ENCODE data around the gene DENND1A.

The DENND1A gene

DNA sequence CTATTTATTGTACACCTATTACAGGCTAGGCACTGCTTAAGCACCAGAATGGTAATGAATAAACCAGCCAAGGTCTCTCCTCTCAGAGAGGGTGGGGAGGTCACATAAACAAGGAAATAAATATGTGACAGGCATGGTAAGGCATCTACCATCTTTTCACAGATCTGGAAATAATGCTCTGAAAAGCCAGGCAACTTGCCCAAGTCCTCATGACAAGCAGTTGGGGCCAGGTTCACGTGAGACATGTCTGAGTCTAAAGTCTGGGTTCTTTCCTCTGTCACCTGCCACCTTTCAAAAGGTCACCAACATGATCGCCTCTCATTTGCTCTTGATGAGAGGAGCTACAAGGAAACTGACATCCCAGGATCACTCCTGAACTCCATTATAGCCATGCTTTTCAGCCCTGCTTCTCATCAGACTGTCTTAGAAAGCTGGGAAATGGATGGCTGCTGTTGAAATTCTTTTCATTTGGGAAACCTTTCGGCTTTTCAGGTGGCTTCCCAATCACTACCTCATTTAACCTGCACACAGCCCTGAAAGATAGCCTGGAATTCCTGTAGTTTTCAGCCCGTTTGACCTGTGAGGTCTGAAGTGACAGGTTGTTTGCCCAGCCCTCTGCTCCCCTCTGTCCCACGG, 450.8 kb downstream of the DENND1A start:
- H3K18ac ChIP-seq (ENCODE audit: low read depth in 1 of 2, low read length in 2 of 2): no peak overlapping the region
- H3K23ac ChIP-seq (ENCODE audit: low read length in 2 of 2): no peak overlapping the region
- H3K4ac ChIP-seq (ENCODE audit: low read depth in 1 of 2, low read length in 2 of 2): no peak overlapping the region
- no peak overlapping the region for H4K91ac ChIP-seq (ENCODE audit: low read length)
- H3K27me3 ChIP-seq (ENCODE audit: control insufficient read depth in 1 of 2, insufficient read depth in 1 of 2, low read length in 2 of 2): no peaks in the 10 kb centered on the region
- no peak overlapping the region for H2BK120ac ChIP-seq (ENCODE audit: low read depth, low read length)
- H2AK5ac ChIP-seq (ENCODE audit: low read length, severe bottlenecking): no peak overlapping the region
- H3K9ac ChIP-seq (ENCODE audit: low read length): no peak overlapping the region
- H3K4me2 ChIP-seq (ENCODE audit: low read length, poor library complexity, severe bottlenecking): no peak overlapping the region
- no peak overlapping the region for H2AFZ ChIP-seq (ENCODE audit: low read depth, low read length)
- no peak overlapping the region for H3K4me3 ChIP-seq (ENCODE audit: insufficient read depth in 1 of 2, low read depth in 1 of 2, low read length in 2 of 2)
- 72% methylated on average over 5 of the region's 5 CpGs for WGBS
- H2BK15ac ChIP-seq (ENCODE audit: low read depth, poor library complexity, severe bottlenecking): no peak overlapping the region
- no peaks in the 10 kb centered on the region for H3K9me3 ChIP-seq (ENCODE audit: control insufficient read depth, low read length)
- H3K36me3 ChIP-seq (ENCODE audit: control insufficient read depth in 1 of 2, insufficient read depth in 2 of 2, low read depth in 1 of 2, low read length in 2 of 2): no peaks in the 10 kb centered on the region
- H3K79me1 ChIP-seq (replicated peaks; ENCODE audit: low read length, poor library complexity, severe bottlenecking): no peaks in the 10 kb centered on the region
- H2BK12ac ChIP-seq (ENCODE audit: low read length in 2 of 2): no peak overlapping the region
- no peak overlapping the region for H3K27ac ChIP-seq (ENCODE audit: low read length, poor library complexity, severe bottlenecking)
- H3K4me1 ChIP-seq (ENCODE audit: control insufficient read depth, insufficient read depth, low read depth, low read length): no peaks in the 10 kb centered on the region
- no peak for DNase-seq
- H3K14ac ChIP-seq (ENCODE audit: low read length in 2 of 2): no peak overlapping the region
- H4K8ac ChIP-seq (ENCODE audit: low read length): no peak overlapping the region
- no peak overlapping the region for H2BK5ac ChIP-seq (ENCODE audit: low read depth, low read length, poor library complexity, severe bottlenecking)

DNA sequence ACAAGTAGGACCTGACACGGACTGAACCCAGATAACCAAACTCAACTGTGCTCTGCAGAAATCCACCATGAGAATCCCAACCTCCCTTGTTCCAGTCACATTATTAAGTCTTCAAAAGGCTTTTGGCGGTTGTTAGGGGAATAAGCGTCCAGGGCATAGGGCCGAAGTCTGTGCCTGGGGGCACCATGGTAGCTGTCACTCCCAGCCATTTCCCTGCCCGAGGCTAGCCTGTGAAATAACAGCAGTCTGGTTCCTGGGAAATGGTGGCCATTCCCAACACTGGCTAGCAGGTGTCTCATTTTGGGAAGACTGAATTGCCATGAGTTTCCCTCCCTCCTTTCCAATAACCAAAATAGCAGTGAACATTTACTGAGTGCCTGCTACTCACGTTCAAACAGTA, 451.8 kb downstream of the DENND1A start:
- no peak overlapping the region for H3K4me2 ChIP-seq (ENCODE audit: low read length, poor library complexity, severe bottlenecking)
- no peaks in the 10 kb centered on the region for H3K36me3 ChIP-seq (ENCODE audit: control insufficient read depth in 1 of 2, insufficient read depth in 2 of 2, low read depth in 1 of 2, low read length in 2 of 2)
- no peak overlapping the region for H3K23ac ChIP-seq (ENCODE audit: low read length in 2 of 2)

DNA sequence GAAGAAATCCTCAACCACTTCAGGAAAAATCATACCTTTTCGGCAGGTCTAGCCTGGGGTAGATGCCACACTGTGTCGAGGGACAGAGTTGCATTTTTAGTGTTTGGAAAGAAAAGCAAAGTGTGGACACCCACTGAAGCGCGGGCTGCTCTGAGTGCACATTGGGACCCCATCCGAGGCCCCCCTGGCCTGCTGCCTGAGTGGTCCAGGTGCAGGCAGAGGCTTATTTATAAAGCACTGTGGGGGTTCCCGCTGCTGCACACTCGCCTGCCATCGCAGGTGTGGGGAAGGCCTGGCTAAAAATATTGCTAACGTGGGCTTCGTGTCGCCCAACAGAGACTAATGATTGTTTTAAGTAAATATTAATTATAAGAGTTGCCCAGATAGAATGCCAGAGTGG, 454.5 kb downstream of the DENND1A start:
- H3K4me1 ChIP-seq (ENCODE audit: control insufficient read depth, insufficient read depth, low read depth, low read length): no peaks in the 10 kb centered on the region
- H3K4me3 ChIP-seq (ENCODE audit: insufficient read depth in 1 of 2, low read depth in 1 of 2, low read length in 2 of 2): no peak overlapping the region
- DNase-seq: no peak
- H3K27me3 ChIP-seq (ENCODE audit: control insufficient read depth in 1 of 2, insufficient read depth in 1 of 2, low read length in 2 of 2): no peaks in the 10 kb centered on the region
- no peaks in the 10 kb centered on the region for H3K79me1 ChIP-seq (replicated peaks; ENCODE audit: low read length, poor library complexity, severe bottlenecking)
- no peaks in the 10 kb centered on the region for H3K36me3 ChIP-seq (ENCODE audit: control insufficient read depth in 1 of 2, insufficient read depth in 2 of 2, low read depth in 1 of 2, low read length in 2 of 2)
- H2AFZ ChIP-seq (ENCODE audit: low read depth, low read length): no peak overlapping the region
- no peaks in the 10 kb centered on the region for H3K9me3 ChIP-seq (ENCODE audit: control insufficient read depth, low read length)
- no peak overlapping the region for H3K4me2 ChIP-seq (ENCODE audit: low read length, poor library complexity, severe bottlenecking)
- no peak overlapping the region for H2BK15ac ChIP-seq (ENCODE audit: low read depth, poor library complexity, severe bottlenecking)
- H3K4ac ChIP-seq (ENCODE audit: low read depth in 1 of 2, low read length in 2 of 2): no peak overlapping the region
- H4K8ac ChIP-seq (ENCODE audit: low read length): no peak overlapping the region
- no peak overlapping the region for H3K23ac ChIP-seq (ENCODE audit: low read length in 2 of 2)
- no peak overlapping the region for H2AK5ac ChIP-seq (ENCODE audit: low read length, severe bottlenecking)
- no peak overlapping the region for H2BK5ac ChIP-seq (ENCODE audit: low read depth, low read length, poor library complexity, severe bottlenecking)
- no peak overlapping the region for H3K18ac ChIP-seq (ENCODE audit: low read depth in 1 of 2, low read length in 2 of 2)
- no peak overlapping the region for H3K27ac ChIP-seq (ENCODE audit: low read length, poor library complexity, severe bottlenecking)
- no peak overlapping the region for H2BK12ac ChIP-seq (ENCODE audit: low read length in 2 of 2)
- no peak overlapping the region for H4K91ac ChIP-seq (ENCODE audit: low read length)
- H2BK120ac ChIP-seq (ENCODE audit: low read depth, low read length): no peak overlapping the region
- WGBS: 98% methylated on average over 11 of the region's 11 CpGs
- no peak overlapping the region for H3K9ac ChIP-seq (ENCODE audit: low read length)
- no peak overlapping the region for H3K14ac ChIP-seq (ENCODE audit: low read length in 2 of 2)

More for the DNA sequence above, 451.8 kb downstream of the DENND1A start:
- DNase-seq: no peak
- H3K4me1 ChIP-seq (ENCODE audit: control insufficient read depth, insufficient read depth, low read depth, low read length): no peaks in the 10 kb centered on the region
- no peak overlapping the region for H3K9ac ChIP-seq (ENCODE audit: low read length)
- H3K79me1 ChIP-seq (replicated peaks; ENCODE audit: low read length, poor library complexity, severe bottlenecking): no peaks in the 10 kb centered on the region
- no peak overlapping the region for H2AK5ac ChIP-seq (ENCODE audit: low read length, severe bottlenecking)
- H2BK120ac ChIP-seq (ENCODE audit: low read depth, low read length): no peak overlapping the region
- H4K8ac ChIP-seq (ENCODE audit: low read length): no peak overlapping the region
- H3K4me3 ChIP-seq (ENCODE audit: insufficient read depth in 1 of 2, low read depth in 1 of 2, low read length in 2 of 2): no peak overlapping the region
- no peak overlapping the region for H2AFZ ChIP-seq (ENCODE audit: low read depth, low read length)
- no peaks in the 10 kb centered on the region for H3K9me3 ChIP-seq (ENCODE audit: control insufficient read depth, low read length)
- 97% methylated on average over 6 of the region's 6 CpGs for WGBS
- H3K4ac ChIP-seq (ENCODE audit: low read depth in 1 of 2, low read length in 2 of 2): no peak overlapping the region
- no peak overlapping the region for H3K18ac ChIP-seq (ENCODE audit: low read depth in 1 of 2, low read length in 2 of 2)
- no peak overlapping the region for H4K91ac ChIP-seq (ENCODE audit: low read length)
- H3K27me3 ChIP-seq (ENCODE audit: control insufficient read depth in 1 of 2, insufficient read depth in 1 of 2, low read length in 2 of 2): no peaks in the 10 kb centered on the region
- no peak overlapping the region for H2BK5ac ChIP-seq (ENCODE audit: low read depth, low read length, poor library complexity, severe bottlenecking)
- no peak overlapping the region for H2BK12ac ChIP-seq (ENCODE audit: low read length in 2 of 2)
- no peak overlapping the region for H3K27ac ChIP-seq (ENCODE audit: low read length, poor library complexity, severe bottlenecking)
- no peak overlapping the region for H3K14ac ChIP-seq (ENCODE audit: low read length in 2 of 2)
- no peak overlapping the region for H2BK15ac ChIP-seq (ENCODE audit: low read depth, poor library complexity, severe bottlenecking)

GRCh38 chr9:123472862-123473614, 456.9 kb downstream of the DENND1A start:
- Histone ChIP-seq H3K27me3 (ENCODE audit: control insufficient read depth in 1 of 2, insufficient read depth in 1 of 2, low read length in 2 of 2) (no peaks in the 10 kb centered on the region), H2AK5ac (ENCODE audit: low read length, severe bottlenecking) (no peak overlapping the region), H3K36me3 (ENCODE audit: control insufficient read depth in 1 of 2, insufficient read depth in 2 of 2, low read depth in 1 of 2, low read length in 2 of 2) (no peaks in the 10 kb centered on the region), H4K91ac (ENCODE audit: low read length) (no peak overlapping the region), H3K4me3 (ENCODE audit: insufficient read depth in 1 of 2, low read depth in 1 of 2, low read length in 2 of 2) (no peak overlapping the region), H2BK120ac (ENCODE audit: low read depth, low read length) (no peak overlapping the region), H3K14ac (ENCODE audit: low read length in 2 of 2) (no peak overlapping the region), H3K18ac (ENCODE audit: low read depth in 1 of 2, low read length in 2 of 2) (no peak overlapping the region), H2BK12ac (ENCODE audit: low read length in 2 of 2) (no peak overlapping the region), H2BK15ac (ENCODE audit: low read depth, poor library complexity, severe bottlenecking) (no peak overlapping the region), H3K23ac (ENCODE audit: low read length in 2 of 2) (no peak overlapping the region), H3K9me3 (ENCODE audit: control insufficient read depth, low read length) (no peaks in the 10 kb centered on the region), H3K4me1 (ENCODE audit: control insufficient read depth, insufficient read depth, low read depth, low read length) (no peaks in the 10 kb centered on the region), H3K27ac (ENCODE audit: low read length, poor library complexity, severe bottlenecking) (no peak overlapping the region), H3K4ac (ENCODE audit: low read depth in 1 of 2, low read length in 2 of 2) (no peak overlapping the region), H2BK5ac (ENCODE audit: low read depth, low read length, poor library complexity, severe bottlenecking) (no peak overlapping the region), H2AFZ (ENCODE audit: low read depth, low read length) (no peak overlapping the region), H3K79me1 (replicated peaks; ENCODE audit: low read length, poor library complexity, severe bottlenecking) (no peaks in the 10 kb centered on the region), H3K4me2 (ENCODE audit: low read length, poor library complexity, severe bottlenecking) (no peak overlapping the region), H3K9ac (ENCODE audit: low read length) (no peak overlapping the region), H4K8ac (ENCODE audit: low read length) (no peak overlapping the region)
- no peak for DNase-seq
- WGBS: 75% methylated on average over 14 of the region's 14 CpGs
